ENCODE data around the gene DPP10.

DPP10 gene

GRCh38 chr2:115746151-115746550 lies 1303.7 kb downstream of the DPP10 start:
- Histone ChIP-seq H3K27me3 (ENCODE audit: insufficient read depth, low read length, poor library complexity) (no peaks in the 10 kb centered on the region), H4K20me1 (ENCODE audit: insufficient read depth, low read length) (no peaks in the 10 kb centered on the region), H3K4me1 (ENCODE audit: insufficient read depth, low read length) (no peaks in the 10 kb centered on the region), H3K36me3 (ENCODE audit: insufficient read depth, low read length) (no peaks in the 10 kb centered on the region), H3K79me2 (ENCODE audit: insufficient read depth, low read length) (no peaks in the 10 kb centered on the region), H3K4me2 (ENCODE audit: insufficient read depth, low read length) (no peak overlapping the region), H2AFZ (ENCODE audit: low read depth, low read length) (no peak overlapping the region), H3K9ac (ENCODE audit: low read depth, low read length) (no peak overlapping the region), H3K4me3 (ENCODE audit: low read depth in 1 of 2, low read length in 2 of 2) (no peak overlapping the region), H3K9me3 (ENCODE audit: insufficient read depth, low read length, severe bottlenecking) (peaks cover 2% of the 10 kb centered on the region), H3K27ac (ENCODE audit: low read length) (no peak overlapping the region)
- DNase-seq (no peak), ATAC-seq (ENCODE audit: insufficient read depth, low read depth) (no peak)
- no peak for TF ChIP-seq CTCF (IDR thresholded peaks at IDR 0.05; ENCODE audit: borderline replicate concordance, extremely low read depth, low read length, poor library complexity, severe bottlenecking)
- no peak for TF ChIP-seq EZH2 (IDR thresholded peaks at IDR 0.05; ENCODE audit: borderline replicate concordance, low read depth, low read length, severe bottlenecking)

DNA sequence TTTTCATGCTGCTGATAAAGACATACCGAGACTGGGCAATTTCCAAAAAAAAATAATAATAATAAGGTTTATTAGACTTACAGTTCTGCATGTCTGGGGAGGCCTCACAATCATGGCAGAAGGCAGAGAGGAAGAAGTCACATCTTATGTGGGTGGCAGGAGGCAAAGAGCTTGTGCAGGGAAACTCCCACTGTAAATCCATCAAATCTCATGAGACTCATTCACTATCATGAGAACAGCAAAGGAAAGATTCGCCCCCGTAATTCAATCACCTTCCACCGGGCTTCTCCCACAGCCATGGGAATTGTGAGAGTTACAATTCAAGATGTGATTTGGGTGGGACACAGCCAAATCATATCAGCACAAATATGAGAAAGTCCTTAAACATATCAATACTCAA lies 1314.8 kb downstream of the DPP10 start:
- no peak for TF ChIP-seq CTCF (IDR thresholded peaks at IDR 0.05; ENCODE audit: borderline replicate concordance, extremely low read depth, low read length, poor library complexity, severe bottlenecking)
- no peak for TF ChIP-seq EZH2 (IDR thresholded peaks at IDR 0.05; ENCODE audit: borderline replicate concordance, low read depth, low read length, severe bottlenecking)
- no peak for DNase-seq
- Histone ChIP-seq H3K36me3 (ENCODE audit: insufficient read depth, low read length) (no peaks in the 10 kb centered on the region), H3K27ac (ENCODE audit: low read length) (no peak overlapping the region), H3K4me1 (ENCODE audit: insufficient read depth, low read length) (no peaks in the 10 kb centered on the region), H3K27me3 (ENCODE audit: insufficient read depth, low read length, poor library complexity) (no peaks in the 10 kb centered on the region), H3K4me3 (ENCODE audit: low read depth in 1 of 2, low read length in 2 of 2) (no peak overlapping the region), H3K9me3 (ENCODE audit: insufficient read depth, low read length, severe bottlenecking) (no peaks in the 10 kb centered on the region), H3K79me2 (ENCODE audit: insufficient read depth, low read length) (no peaks in the 10 kb centered on the region), H3K9ac (ENCODE audit: low read depth, low read length) (no peak overlapping the region), H3K4me2 (ENCODE audit: insufficient read depth, low read length) (no peak overlapping the region), H2AFZ (ENCODE audit: low read depth, low read length) (no peak overlapping the region), H4K20me1 (ENCODE audit: insufficient read depth, low read length) (no peaks in the 10 kb centered on the region)
- no peak for ATAC-seq (ENCODE audit: insufficient read depth, low read depth)

GRCh38 chr2:115763601-115764000 lies 1321.2 kb downstream of the DPP10 start:
- Histone ChIP-seq H3K9me3 (ENCODE audit: insufficient read depth, low read length, severe bottlenecking) (no peaks in the 10 kb centered on the region), H3K4me2 (ENCODE audit: insufficient read depth, low read length) (no peak overlapping the region), H4K20me1 (ENCODE audit: insufficient read depth, low read length) (no peaks in the 10 kb centered on the region), H3K9ac (ENCODE audit: low read depth, low read length) (no peak overlapping the region), H2AFZ (ENCODE audit: low read depth, low read length) (no peak overlapping the region), H3K79me2 (ENCODE audit: insufficient read depth, low read length) (no peaks in the 10 kb centered on the region), H3K4me3 (ENCODE audit: low read depth in 1 of 2, low read length in 2 of 2) (no peak overlapping the region), H3K27me3 (ENCODE audit: insufficient read depth, low read length, poor library complexity) (no peaks in the 10 kb centered on the region), H3K4me1 (ENCODE audit: insufficient read depth, low read length) (no peaks in the 10 kb centered on the region), H3K27ac (ENCODE audit: low read length) (no peak overlapping the region), H3K36me3 (ENCODE audit: insufficient read depth, low read length) (no peaks in the 10 kb centered on the region)
- TF ChIP-seq EZH2 (IDR thresholded peaks at IDR 0.05; ENCODE audit: borderline replicate concordance, low read depth, low read length, severe bottlenecking) (no peak), CTCF (IDR thresholded peaks at IDR 0.05; ENCODE audit: borderline replicate concordance, extremely low read depth, low read length, poor library complexity, severe bottlenecking) (no peak)
- DNase-seq = no peak
- no peak for ATAC-seq (ENCODE audit: insufficient read depth, low read depth)

DNA sequence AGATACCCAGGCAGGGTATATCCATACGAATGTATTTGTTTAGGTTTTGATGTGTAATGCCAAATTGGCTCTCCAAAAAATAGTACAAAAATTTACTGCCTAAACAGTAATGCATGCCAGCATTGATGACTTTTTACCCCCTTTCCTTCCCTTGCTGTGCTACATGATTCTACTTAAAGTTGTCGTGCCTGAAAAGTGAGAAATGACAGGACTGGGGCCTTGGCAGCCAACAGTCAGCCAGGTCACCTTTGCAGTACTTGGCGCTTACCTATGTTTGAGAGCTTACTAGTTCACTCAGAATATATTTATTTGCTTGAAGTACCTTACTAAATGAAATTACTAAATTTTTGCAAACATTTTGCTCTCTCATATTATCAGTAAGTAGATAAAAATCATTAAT lies 1329.1 kb downstream of the DPP10 start:
- Histone ChIP-seq H3K9ac (ENCODE audit: low read depth, low read length) (no peak overlapping the region), H3K4me3 (ENCODE audit: low read depth in 1 of 2, low read length in 2 of 2) (no peak overlapping the region), H3K4me1 (ENCODE audit: insufficient read depth, low read length) (no peaks in the 10 kb centered on the region), H3K9me3 (ENCODE audit: insufficient read depth, low read length, severe bottlenecking) (no peaks in the 10 kb centered on the region), H3K27ac (ENCODE audit: low read length) (no peak overlapping the region), H3K79me2 (ENCODE audit: insufficient read depth, low read length) (no peaks in the 10 kb centered on the region), H3K27me3 (ENCODE audit: insufficient read depth, low read length, poor library complexity) (no peaks in the 10 kb centered on the region), H4K20me1 (ENCODE audit: insufficient read depth, low read length) (no peaks in the 10 kb centered on the region), H3K4me2 (ENCODE audit: insufficient read depth, low read length) (no peak overlapping the region), H2AFZ (ENCODE audit: low read depth, low read length) (no peak overlapping the region), H3K36me3 (ENCODE audit: insufficient read depth, low read length) (no peaks in the 10 kb centered on the region)
- ATAC-seq (ENCODE audit: insufficient read depth, low read depth) = no peak
- no peak for TF ChIP-seq CTCF (IDR thresholded peaks at IDR 0.05; ENCODE audit: borderline replicate concordance, extremely low read depth, low read length, poor library complexity, severe bottlenecking)
- TF ChIP-seq EZH2 (IDR thresholded peaks at IDR 0.05; ENCODE audit: borderline replicate concordance, low read depth, low read length, severe bottlenecking) = no peak
- DNase-seq = no peak

All from DND-41 (cell line).